Measurements from ENCODE around the gene COLEC11. TPM values are rescaled to one million over a fixed set of nuclear protein-coding genes. Genes with fewer than 3 reads are reported as not detected.
"Not testable (repeated sequence)": the region's sequence is repeated elsewhere in the genome, so short reads cannot be mapped to it uniquely, and the experiment has no call there.

COLEC11 gene
- total RNA-seq, 1 experiment from 2014 or later, result not detected

DNA sequence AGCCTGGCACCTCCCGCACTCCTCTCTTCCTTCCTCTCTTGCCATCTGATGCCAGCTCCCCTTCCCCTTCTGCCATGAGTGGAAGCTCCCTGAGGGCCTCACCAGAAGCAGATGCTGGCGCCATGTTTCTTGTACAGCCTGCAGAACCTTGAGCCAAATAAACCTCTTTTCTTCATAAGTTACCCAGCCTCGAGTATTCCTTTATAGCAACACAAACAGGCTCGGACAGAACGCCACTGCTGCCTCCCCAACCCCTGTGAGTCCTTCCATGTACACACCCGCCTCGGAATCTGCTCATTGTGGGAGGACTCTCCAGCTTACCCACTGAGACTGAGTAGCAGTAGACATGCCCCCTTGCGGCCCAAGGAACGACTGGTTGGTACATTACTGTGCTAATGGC, 28.1 kb upstream of the COLEC11 start:
- intact Hi-C loops (cut with micrococcal nuclease; ENCODE audit: unreplicated experiment), result no loop called here
- no TSS peak for BruUV-seq (replicated peaks)
- H3K4me1 Mint-ChIP-seq (ENCODE audit: low read depth, unreplicated experiment), result no peaks in the 10 kb centered on the region

DNA sequence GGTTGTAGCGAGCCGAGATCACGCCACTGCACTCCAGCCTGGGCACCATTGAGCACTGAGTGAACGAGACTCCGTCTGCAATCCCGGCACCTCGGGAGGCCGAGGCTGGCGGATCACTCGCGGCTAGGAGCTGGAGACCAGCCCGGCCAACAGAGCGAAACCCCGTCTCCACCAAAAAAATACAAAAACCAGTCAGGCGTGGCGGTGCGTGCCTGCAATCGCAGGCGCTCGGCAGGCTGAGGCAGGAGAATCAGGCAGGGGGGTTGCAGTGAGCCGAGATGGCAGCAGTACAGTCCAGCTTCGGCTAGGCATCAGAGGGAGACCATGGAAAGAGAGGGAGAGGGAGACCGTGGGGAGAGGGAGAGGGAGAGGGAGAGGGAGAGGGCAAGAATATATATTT, 25.3 kb upstream of the COLEC11 start:
- BruUV-seq (replicated peaks); intact Hi-C loops (cut with micrococcal nuclease; ENCODE audit: unreplicated experiment); H3K4me1 Mint-ChIP-seq (ENCODE audit: low read depth, unreplicated experiment); H3K27ac Mint-ChIP-seq (ENCODE audit: unreplicated experiment); CTCF ChIA-PET; H3K27me3 Mint-ChIP-seq (ENCODE audit: unreplicated experiment); DNase-seq; H3K36me3 Mint-ChIP-seq (ENCODE audit: insufficient read depth, unreplicated experiment); H3K9me3 Mint-ChIP-seq (ENCODE audit: low read depth, unreplicated experiment); H3K4me3 Mint-ChIP-seq (ENCODE audit: low read depth, unreplicated experiment): not testable (repeated sequence)

More for the DNA sequence above, 28.1 kb upstream of the COLEC11 start:
- DNase-seq, result no peak
- CTCF ChIA-PET, result no interaction called here
- H3K4me3 Mint-ChIP-seq (ENCODE audit: low read depth, unreplicated experiment), result no peak overlapping the region
- H3K27me3 Mint-ChIP-seq (ENCODE audit: unreplicated experiment), result no peaks in the 10 kb centered on the region
- TF ChIP-seq CTCF (IDR thresholded peaks at IDR 0.05; ENCODE audit: unreplicated experiment), result no peak
- H3K36me3 Mint-ChIP-seq (ENCODE audit: insufficient read depth, unreplicated experiment), result no peaks in the 10 kb centered on the region
- H3K9me3 Mint-ChIP-seq (ENCODE audit: low read depth, unreplicated experiment), result no peaks in the 10 kb centered on the region
- no peak overlapping the region for H3K27ac Mint-ChIP-seq (ENCODE audit: unreplicated experiment)

GRCh38 chr2:3571284-3571683, 23.6 kb upstream of the COLEC11 start:
- intact Hi-C loops (cut with micrococcal nuclease; ENCODE audit: unreplicated experiment), result no loop called here
- Mint-ChIP-seq H3K27ac (ENCODE audit: unreplicated experiment) (no peak overlapping the region), H3K27me3 (ENCODE audit: unreplicated experiment) (no peaks in the 10 kb centered on the region), H3K36me3 (ENCODE audit: insufficient read depth, unreplicated experiment) (peaks cover 17% of the 10 kb centered on the region), H3K4me1 (ENCODE audit: low read depth, unreplicated experiment) (peaks cover under 1% of the 10 kb centered on the region), H3K4me3 (ENCODE audit: low read depth, unreplicated experiment) (no peak overlapping the region), H3K9me3 (ENCODE audit: low read depth, unreplicated experiment) (no peaks in the 10 kb centered on the region)
- BruUV-seq (replicated peaks), result no TSS peak
- TF ChIP-seq CTCF (IDR thresholded peaks at IDR 0.05; ENCODE audit: unreplicated experiment), result no peak
- CTCF ChIA-PET, result no interaction called here
- DNase-seq, result no peak

- Mint-ChIP-seq H3K27me3 (ENCODE audit: unreplicated experiment) (no peaks in the 10 kb centered on the region), H3K36me3 (ENCODE audit: insufficient read depth, unreplicated experiment) (peaks cover 30% of the 10 kb centered on the region), H3K9me3 (ENCODE audit: low read depth, unreplicated experiment) (no peaks in the 10 kb centered on the region), H3K4me1 (ENCODE audit: low read depth, unreplicated experiment) (peaks cover 14% of the 10 kb centered on the region), H3K27ac (ENCODE audit: unreplicated experiment) (no peak overlapping the region), H3K4me3 (ENCODE audit: low read depth, unreplicated experiment) (no peak overlapping the region)
- DNase-seq, result no peak
- no TSS peak for BruUV-seq (replicated peaks)
- no peak for TF ChIP-seq CTCF (IDR thresholded peaks at IDR 0.05; ENCODE audit: unreplicated experiment)
- CTCF ChIA-PET, result no interaction called here
- intact Hi-C loops (cut with micrococcal nuclease; ENCODE audit: unreplicated experiment), result no loop called here
Measured at GRCh38 chr2:3572620-3573019, 22.3 kb upstream of the COLEC11 start.

GRCh38 chr2:3574155-3574554, 20.8 kb upstream of the COLEC11 start:
- intact Hi-C loops (cut with micrococcal nuclease; ENCODE audit: unreplicated experiment), result no loop called here
- Mint-ChIP-seq H3K4me3 (ENCODE audit: low read depth, unreplicated experiment) (no peak overlapping the region), H3K4me1 (ENCODE audit: low read depth, unreplicated experiment) (peaks cover 30% of the 10 kb centered on the region), H3K36me3 (ENCODE audit: insufficient read depth, unreplicated experiment) (peaks cover 45% of the 10 kb centered on the region), H3K9me3 (ENCODE audit: low read depth, unreplicated experiment) (no peaks in the 10 kb centered on the region), H3K27ac (ENCODE audit: unreplicated experiment) (no peak overlapping the region), H3K27me3 (ENCODE audit: unreplicated experiment) (no peaks in the 10 kb centered on the region)
- CTCF ChIA-PET, result interaction anchor here (0.6 kb wide), 1 partner anchor 11 kb away, joined by 3 read pairs; no protein-coding TSS in a partner anchor
- no TSS peak for BruUV-seq (replicated peaks)
- no peak for DNase-seq
- no peak for TF ChIP-seq CTCF (IDR thresholded peaks at IDR 0.05; ENCODE audit: unreplicated experiment)
